ENCODE results near the gene THADA.

GRCh38 chr2:43209204-43209717, 386.6 kb downstream of the THADA start:
- TF ChIP-seq POLR2A (IDR thresholded peaks at IDR 0.05) = no peak
- no peak for TF ChIP-seq EP300 (IDR thresholded peaks at IDR 0.05)
